K562 (cell line): ENCODE measurements around the gene SRD5A1. TPM values are rescaled to one million over a fixed set of nuclear protein-coding genes. Genes with fewer than 3 reads are reported as not detected.
A peak's percentile ranks its signal among the peaks of the same experiment; 100 is the strongest.

Source experiments
- ATAC-seq: fragments of 200-7000 bp; cut with Tn5 transposase; 3 replicates; pipeline ENCODE4 v1.9.1; 2020; ENCODE audit warnings: moderate library complexity
- BruUV-seq: library from RNA; stranded (reverse); fragments of 400-500 nt; replicated peaks from 2 replicates; lab custom pipeline; 2021; lab: Mats Ljungman, UMichigan
- CTCF ChIA-PET: fragments of 300-600 bp; formaldehyde crosslinking; extraction: SDS; loops from one replicate; lab custom pipeline; 2021; ENCODE audit warnings: low intra/inter-chr PET ratio; lab: Yijun Ruan, JAX
- POLR2A ChIA-PET: fragments of 300-600, 350-650 bp; sonication (Branson Sonifier 250); formaldehyde crosslinking; extraction: SDS; loops from one replicate; lab custom pipeline; 2021; ENCODE audit warnings: antibody characterized with exemption, inconsistent platforms; lab: Yijun Ruan, JAX
- DNase-seq, 4 experiments: peaks; one replicate each; pipeline versions ENCODE4 v3.0.0 to v3.0.0-alpha.2; 2011 to 2018; ENCODE audit warnings: low spot score in 3 of 4, mixed read lengths in 3 of 4; ENCODE audit errors: extremely low read depth in 1 of 4
- FAIRE-seq: peaks from 2 replicates; lab custom pipeline; 2011; peaks lifted over from hg19 to GRCh38; lab: Jason Lieb, UNC
- H2AFZ ChIP-seq: 2 replicates; pipeline ENCODE4 v1.6.0; 2011; ENCODE audit warnings: low read depth, low read length, control low read depth, inconsistent platforms
- H3K27ac ChIP-seq: fragments of 200-600 bp; 3 replicates; pipeline ENCODE4 v1.8.0; 2011; ENCODE audit warnings: low read depth, mild to moderate bottlenecking, control low read depth, inconsistent platforms, low read length, moderate library complexity, mixed read lengths; ENCODE audit errors: extremely low read depth
- H3K27me3 ChIP-seq, 2 experiments: fragments of 300-600 bp in 1 of 2; 2 replicates in 1 of 2; 3 replicates in 1 of 2; pipeline versions ENCODE4 v1.6.0 to v1.8.0; 2011; ENCODE audit warnings: inconsistent platforms in 2 of 2, low read length in 2 of 2, mild to moderate bottlenecking in 1 of 2, mixed read lengths in 1 of 2, moderate library complexity in 1 of 2; ENCODE audit not compliant: control insufficient read depth in 2 of 2, insufficient read depth in 2 of 2
- H3K36me3 ChIP-seq: fragments of 300-600 bp; 3 replicates; pipeline ENCODE4 v1.8.0; 2011; ENCODE audit warnings: mild to moderate bottlenecking, low read length, inconsistent platforms; ENCODE audit not compliant: control insufficient read depth, insufficient read depth
- H3K4me1 ChIP-seq, 2 experiments: fragments of 200-600 bp in 1 of 2; replicated peaks in 1 of 2; 2 replicates in 1 of 2; 3 replicates in 1 of 2; pipeline versions ENCODE4 v1.5.1 to v1.8.0; 2011; ENCODE audit warnings: inconsistent platforms in 2 of 2, low read length in 2 of 2, mild to moderate bottlenecking in 1 of 2, mixed read lengths in 1 of 2, moderate library complexity in 1 of 2; ENCODE audit not compliant: control insufficient read depth in 2 of 2, insufficient read depth in 2 of 2
- H3K4me2 ChIP-seq: 2 replicates; pipeline ENCODE4 v1.6.1; 2011; ENCODE audit warnings: low read length, control low read depth, inconsistent platforms, mixed read lengths; ENCODE audit not compliant: insufficient read depth
- H3K4me3 ChIP-seq: fragments of 200-600 bp; sonication (generic), shearing (Covaris generic); 2 replicates; pipeline ENCODE4 v1.5.1; 2016; ENCODE audit warnings: control low read depth, inconsistent platforms
- H3K79me2 ChIP-seq: fragments of 200-600 bp; 3 replicates; pipeline ENCODE4 v1.8.0; 2011; ENCODE audit warnings: low read length, inconsistent platforms; ENCODE audit not compliant: control insufficient read depth, insufficient read depth
- H3K9ac ChIP-seq, 2 experiments: 2 replicates each; pipeline versions ENCODE4 v1.6.0 to v1.6.1; 2011; ENCODE audit warnings: low read depth in 2 of 2, low read length in 2 of 2, control low read depth in 1 of 2, inconsistent platforms in 1 of 2, mild to moderate bottlenecking in 1 of 2, mixed read lengths in 1 of 2; ENCODE audit not compliant: insufficient read depth in 1 of 2
- H3K9me1 ChIP-seq: one replicate; pipeline ENCODE4 v1.6.0; 2011; ENCODE audit warnings: inconsistent platforms, mild to moderate bottlenecking, low read length, moderate library complexity; ENCODE audit not compliant: control insufficient read depth, insufficient read depth
- H3K9me3 ChIP-seq: replicated peaks from 2 replicates; pipeline ENCODE4 v1.5.1; 2011; ENCODE audit warnings: low read depth, low read length, inconsistent platforms; ENCODE audit not compliant: control insufficient read depth, insufficient read depth
- H4K20me1 ChIP-seq: replicated peaks from 2 replicates; pipeline ENCODE4 v1.6.1; 2011; ENCODE audit warnings: low read length, inconsistent platforms, mixed read lengths; ENCODE audit not compliant: control insufficient read depth, insufficient read depth
- ARID1B ChIP-seq: fragments of 450-650 bp; IDR thresholded peaks from 2 replicates; pipeline ENCODE4 v1.6.1; 2016; ENCODE audit warnings: antibody characterized with exemption, mild to moderate bottlenecking, inconsistent platforms
- ARID2 ChIP-seq: fragments of 450-650 bp; IDR thresholded peaks from 2 replicates; pipeline ENCODE4 v1.6.1; 2017; ENCODE audit warnings: antibody characterized with exemption, mild to moderate bottlenecking
- ARNT ChIP-seq, 2 experiments: fragments of 450-650 bp; IDR thresholded peaks; 2 replicates each; pipeline ENCODE4 v1.6.1; 2016; ENCODE audit warnings: mild to moderate bottlenecking in 1 of 2
- BMI1 ChIP-seq: fragments of 150-350 bp; IDR thresholded peaks from 2 replicates; pipeline ENCODE4 v1.6.1; 2014; ENCODE audit warnings: low read length
- HDAC3 ChIP-seq: fragments of 450-650 bp; IDR thresholded peaks from 2 replicates; pipeline ENCODE4 v1.6.1; 2018; ENCODE audit warnings: borderline replicate concordance, mild to moderate bottlenecking, moderate library complexity; ENCODE audit not compliant: partially characterized antibody
- HEY1 ChIP-seq: fragments of 250-450 bp; sonication (Bioruptor Pico); IDR thresholded peaks from 2 replicates; pipeline ENCODE4 v1.5.0; 2020; ENCODE audit warnings: mild to moderate bottlenecking, moderate library complexity, borderline replicate concordance
- KHSRP ChIP-seq: fragments of 450-650 bp; IDR thresholded peaks from 2 replicates; pipeline ENCODE4 v1.6.1; 2017
- POLR2G ChIP-seq: fragments of 200-400 bp; formaldehyde crosslinking; IDR thresholded peaks from 2 replicates; pipeline ENCODE4 v1.6.1; 2017; ENCODE audit warnings: low read depth, mild to moderate bottlenecking, antibody characterized with exemption, low read length, moderate library complexity
- SETDB1 ChIP-seq: IDR thresholded peaks from one replicate; pipeline ENCODE4 v1.6.1; 2012; ENCODE audit warnings: low read length, control low read depth, inconsistent platforms
- SFPQ ChIP-seq: fragments of 200-400 bp; formaldehyde crosslinking; IDR thresholded peaks from 2 replicates; pipeline ENCODE4 v1.6.1; 2017; ENCODE audit warnings: mild to moderate bottlenecking, low read depth, low read length, moderate library complexity
- SMAD3 ChIP-seq: fragments of 450-650 bp; formaldehyde crosslinking; conservative IDR thresholded peaks from 2 replicates; pipeline ENCODE4 v1.4.0; 2020; ENCODE audit warnings: mild to moderate bottlenecking
- SRSF9 ChIP-seq: fragments of 200-400 bp; formaldehyde crosslinking; IDR thresholded peaks from 2 replicates; pipeline ENCODE4 v1.6.1; 2017; ENCODE audit warnings: low read depth, low read length, borderline replicate concordance
- TEAD2 ChIP-seq: fragments of 450-650 bp; IDR thresholded peaks from 2 replicates; pipeline ENCODE4 v1.6.1; 2016; ENCODE audit warnings: missing genetic modification characterization, control low read depth, missing compliant biosample characterization
- TRIM28 ChIP-seq: fragments of 450-650 bp; IDR thresholded peaks from 2 replicates; pipeline ENCODE4 v1.6.1; 2017
- TSC22D4 ChIP-seq: fragments of 450-650 bp; IDR thresholded peaks from 2 replicates; pipeline ENCODE4 v1.6.1; 2016; ENCODE audit warnings: missing genetic modification characterization, missing biosample characterization, control low read depth
- ZNF146 ChIP-seq: IDR thresholded peaks from one replicate; pipeline ENCODE4 v1.6.1; 2018; ENCODE audit warnings: missing compliant biosample characterization; ENCODE audit not compliant: unreplicated experiment
- ZNF77 ChIP-seq: fragments of 250-450 bp; sonication (Bioruptor Pico); IDR thresholded peaks from 2 replicates; pipeline ENCODE4 v1.5.0; 2020
- ZSCAN29 ChIP-seq: fragments of 450-650 bp; IDR thresholded peaks from 2 replicates; pipeline ENCODE4 v1.6.1; 2017
- WGBS: fragments of 100-300 bp; shearing (Covaris generic); methylation state at CpG from one replicate; pipeline ENCODE4 v1.1.6; 2016; ENCODE audit warnings: low coverage, mixed read lengths; ENCODE audit not compliant: insufficient coverage; ENCODE audit errors: missing lambda C conversion rate; 5-methylcytosine and 5-hydroxymethylcytosine counted together
- in situ Hi-C: fragments of 300-500 bp; cut with MboI; formaldehyde crosslinking; loops from 4 replicates; pipeline ENCODE4 v1.15.0; 2018; ENCODE audit warnings: inconsistent platforms, mixed read lengths
- intact Hi-C: fragments of 100-400 bp; cut with micrococcal nuclease; formaldehyde crosslinking; loops from 2 replicates; pipeline ENCODE4 v1.14.2; 2022
- polyA plus RNA-seq, 8 experiments: library from polyadenylated mRNA; depleted of rRNA in 4 of 8; stranded (reverse) in 5 of 8; unstranded in 3 of 8; fragments of >200 nt; fragmentation: Nextera tagmentation in 2 of 8; fragmentation: Illumina TruSeq in 1 of 8; extraction: Ambion mirVana in 2 of 8; extraction: Trizol in 1 of 8; gene quantifications; 2 replicates each; pipeline versions ENCODE4 v1.2.1 to v1.2.3, GENCODE V29; 2011 to 2014; ENCODE audit warnings: inconsistent platforms in 1 of 8, missing spikeins in 1 of 8
- total RNA-seq, 7 experiments: library from RNA; depleted of rRNA in 6 of 7; stranded (reverse); fragments of >200 nt in 6 of 7; fragmentation: Illumina TruSeq in 2 of 7; extraction: Trizol in 2 of 7; gene quantifications; 2 replicates each; pipeline versions ENCODE4 v1.2.1 to v1.2.3, GENCODE V29; 2011 to 2021; ENCODE audit warnings: low replicate concordance in 1 of 7

Gene SRD5A1
- total and polyA plus RNA-seq, 9 of the 15 experiments (the other 6 are each of a cell fraction or from before 2014, with no cell fraction given): 1.3 to 22.6 (median 8.1) TPM

- ChIA-PET CTCF (no interaction called here), POLR2A (interaction anchor here (0.6 kb wide), 1 partner anchor 124 kb away, joined by 3 read pairs; no protein-coding TSS in a partner anchor)
- no peak overlapping the region for H2AFZ ChIP-seq
- H3K4me3 ChIP-seq: no peak overlapping the region
- H3K4me2 ChIP-seq: no peak overlapping the region
- 97% methylated on average over 10 of the region's 11 CpGs for WGBS
- FAIRE-seq (no peak), DNase-seq (no peak), ATAC-seq (no peak)
- no peaks in the 10 kb centered on the region for H3K4me1 ChIP-seq
- peak overlapping the region in 1 of 2 experiments; percentile 35; a peak in 1 of 4 replicates for H3K9ac ChIP-seq
- peaks cover 96% of the 10 kb centered on the region for H3K36me3 ChIP-seq
- BruUV-seq: no TSS peak
- intact Hi-C loops: no loop called here
- TF ChIP-seq POLR2G (peak; percentile 27; the same call in 1 of the 2 replicates), SRSF9 (no peak), KHSRP (no peak), BMI1 (no peak), HEY1 (CRISPR knock-in tag) (no peak), TEAD2 (tag) (no peak), TSC22D4 (tag) (no peak)
- in situ Hi-C loops: no loop called here
- H3K79me2 ChIP-seq: no peaks in the 10 kb centered on the region
- no peaks in the 10 kb centered on the region for H3K9me3 ChIP-seq
- no peaks in the 10 kb centered on the region for H4K20me1 ChIP-seq
- H3K27me3 ChIP-seq: no peaks in the 10 kb centered on the region
- H3K9me1 ChIP-seq: no peaks in the 10 kb centered on the region
- H3K27ac ChIP-seq: no peak overlapping the region
Observed at GRCh38 chr5:6601816-6602215, 31.4 kb upstream of the SRD5A1 start.

- Histone ChIP-seq H3K4me3 (no peak overlapping the region), H3K27me3 (no peaks in the 10 kb centered on the region), H3K9me3 (no peaks in the 10 kb centered on the region), H2AFZ (no peak overlapping the region), H3K27ac (no peak overlapping the region), H3K4me2 (no peak overlapping the region), H3K4me1 (no peaks in the 10 kb centered on the region), H3K79me2 (no peaks in the 10 kb centered on the region), H3K9me1 (no peaks in the 10 kb centered on the region), H3K9ac (no peak overlapping the region), H3K36me3 (peaks cover 96% of the 10 kb centered on the region), H4K20me1 (no peaks in the 10 kb centered on the region)
- intact Hi-C loops: no loop called here
- TF ChIP-seq ARID2 (no peak), SFPQ (no peak), HDAC3 (no peak), SETDB1 (no peak), SMAD3 (CRISPR knock-in tag) (no peak), ARID1B (no peak), ZSCAN29 (no peak), ZNF146 (CRISPR knock-in tag) (no peak), ZNF77 (CRISPR knock-in tag) (no peak), TRIM28 (no peak), ARNT (IDR thresholded peaks at IDR 0.05) (no peak)
- FAIRE-seq: no peak
- 89% methylated on average over 7 of the region's 7 CpGs for WGBS
- DNase-seq: no peak
- ChIA-PET CTCF (no interaction called here), POLR2A (interaction anchor here (0.6 kb wide), 1 partner anchor 123 kb away, joined by 3 read pairs; no protein-coding TSS in a partner anchor)
- BruUV-seq: no TSS peak
- no peak for ATAC-seq
- in situ Hi-C loops: no loop called here
Observed at GRCh38 chr5:6602441-6602840, 30.8 kb upstream of the SRD5A1 start.
